ENCODE data around the gene CALCB.
"Not testable (repeated sequence)": the region's sequence is repeated elsewhere in the genome, so short reads cannot be mapped to it uniquely, and the experiment has no call there.

The CALCB gene

DNA sequence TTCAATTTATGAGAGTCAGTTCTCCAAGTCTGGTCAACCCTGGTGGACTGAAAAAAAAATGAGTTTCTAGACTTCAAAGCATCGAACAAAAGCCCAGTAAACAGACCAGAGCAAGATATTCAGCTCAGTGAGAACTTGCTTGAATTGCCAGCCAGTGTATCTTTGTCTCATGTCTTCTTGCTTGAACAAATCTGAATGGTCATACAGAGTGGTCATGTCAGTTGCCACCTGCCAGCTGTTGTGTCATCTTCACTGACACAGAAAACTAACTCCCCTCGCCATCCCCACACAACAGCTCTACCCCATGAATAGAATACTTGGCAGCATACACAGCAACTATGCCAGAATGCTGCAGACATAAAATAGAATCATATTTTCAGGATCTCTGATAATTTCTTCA is 27.5 kb upstream of the CALCB start:
- no peak overlapping the region for H3K9ac ChIP-seq (ENCODE audit: low read length)
- no peaks in the 10 kb centered on the region for H3K9me3 ChIP-seq (ENCODE audit: insufficient read depth, low read length)
- TF ChIP-seq, protein P1, sequence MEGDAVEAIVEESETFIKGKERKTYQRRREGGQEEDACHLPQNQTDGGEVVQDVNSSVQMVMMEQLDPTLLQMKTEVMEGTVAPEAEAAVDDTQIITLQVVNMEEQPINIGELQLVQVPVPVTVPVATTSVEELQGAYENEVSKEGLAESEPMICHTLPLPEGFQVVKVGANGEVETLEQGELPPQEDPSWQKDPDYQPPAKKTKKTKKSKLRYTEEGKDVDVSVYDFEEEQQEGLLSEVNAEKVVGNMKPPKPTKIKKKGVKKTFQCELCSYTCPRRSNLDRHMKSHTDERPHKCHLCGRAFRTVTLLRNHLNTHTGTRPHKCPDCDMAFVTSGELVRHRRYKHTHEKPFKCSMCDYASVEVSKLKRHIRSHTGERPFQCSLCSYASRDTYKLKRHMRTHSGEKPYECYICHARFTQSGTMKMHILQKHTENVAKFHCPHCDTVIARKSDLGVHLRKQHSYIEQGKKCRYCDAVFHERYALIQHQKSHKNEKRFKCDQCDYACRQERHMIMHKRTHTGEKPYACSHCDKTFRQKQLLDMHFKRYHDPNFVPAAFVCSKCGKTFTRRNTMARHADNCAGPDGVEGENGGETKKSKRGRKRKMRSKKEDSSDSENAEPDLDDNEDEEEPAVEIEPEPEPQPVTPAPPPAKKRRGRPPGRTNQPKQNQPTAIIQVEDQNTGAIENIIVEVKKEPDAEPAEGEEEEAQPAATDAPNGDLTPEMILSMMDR (IDR thresholded peaks at IDR 0.05; ENCODE audit: low read depth, low read length), result no peak
- no peak for TF ChIP-seq EZH2phosphoT487 (IDR thresholded peaks at IDR 0.05; ENCODE audit: low read depth)
- H3K27ac ChIP-seq (ENCODE audit: low read length), result no peak overlapping the region
- H3K36me3 ChIP-seq (replicated peaks; ENCODE audit: low read depth, low read length), result no peaks in the 10 kb centered on the region
- no peak overlapping the region for H3K4me2 ChIP-seq (ENCODE audit: low read length)
- H4K20me1 ChIP-seq (ENCODE audit: insufficient read depth, low read length), result no peaks in the 10 kb centered on the region
- no peak overlapping the region for H2AFZ ChIP-seq (ENCODE audit: low read depth, low read length)
- H3K27me3 ChIP-seq (ENCODE audit: low read depth, low read length), result no peaks in the 10 kb centered on the region
- H3K4me3 ChIP-seq (ENCODE audit: low read length), result no peak overlapping the region
- H3K79me2 ChIP-seq (ENCODE audit: low read length), result no peaks in the 10 kb centered on the region
- H3K4me1 ChIP-seq (ENCODE audit: low read length), result no peaks in the 10 kb centered on the region

DNA sequence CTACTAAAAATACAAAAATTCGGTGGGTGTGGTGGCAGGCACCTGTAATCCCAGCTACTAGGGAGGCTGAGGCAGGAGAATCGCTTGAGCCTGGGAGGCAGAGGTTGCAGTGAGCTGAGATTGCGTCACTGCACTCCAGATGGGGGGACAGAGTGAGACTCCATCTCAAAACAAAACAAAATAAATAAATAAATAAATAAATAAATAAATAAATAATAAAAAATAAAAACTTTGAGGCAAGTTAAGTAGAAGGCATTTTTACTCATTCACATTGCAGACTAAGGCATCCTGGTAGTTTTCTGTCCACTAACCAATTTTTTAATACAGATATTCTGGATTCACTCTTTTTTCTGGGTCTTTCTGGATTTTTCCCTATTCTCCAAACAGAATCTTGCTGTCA is 26.7 kb upstream of the CALCB start:
- H3K27me3 ChIP-seq (ENCODE audit: low read depth, low read length); H3K79me2 ChIP-seq (ENCODE audit: low read length): not testable (repeated sequence)

DNA sequence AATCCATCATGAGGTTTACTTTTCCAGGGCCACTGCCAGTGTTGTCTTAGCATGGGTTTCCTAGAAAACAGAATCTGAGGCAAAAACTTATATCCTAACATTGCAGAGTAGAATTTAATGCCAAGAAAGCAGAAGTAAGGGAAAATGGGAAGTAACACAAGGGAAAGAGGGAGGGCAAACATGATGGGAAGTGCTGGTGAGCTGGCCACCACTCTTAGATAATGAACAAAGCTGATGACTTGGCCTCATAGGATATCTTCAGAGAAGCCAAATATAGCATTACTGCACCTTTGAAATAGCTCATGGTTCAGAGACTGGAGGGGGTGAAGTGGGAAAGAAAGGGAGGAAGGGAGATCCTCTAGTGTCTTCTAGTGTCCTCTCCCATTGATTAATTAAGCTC is 24.8 kb upstream of the CALCB start:
- Histone ChIP-seq H3K4me3 (ENCODE audit: low read length) (no peak overlapping the region), H3K27ac (ENCODE audit: low read length) (no peak overlapping the region), H3K9ac (ENCODE audit: low read length) (no peak overlapping the region), H3K36me3 (replicated peaks; ENCODE audit: low read depth, low read length) (no peaks in the 10 kb centered on the region), H3K27me3 (ENCODE audit: low read depth, low read length) (no peaks in the 10 kb centered on the region; the same call in 1 of the 2 replicates), H3K4me2 (ENCODE audit: low read length) (no peak overlapping the region), H3K4me1 (ENCODE audit: low read length) (no peaks in the 10 kb centered on the region), H3K79me2 (ENCODE audit: low read length) (no peaks in the 10 kb centered on the region), H3K9me3 (ENCODE audit: insufficient read depth, low read length) (no peaks in the 10 kb centered on the region), H4K20me1 (ENCODE audit: insufficient read depth, low read length) (no peaks in the 10 kb centered on the region), H2AFZ (ENCODE audit: low read depth, low read length) (no peak overlapping the region)
- TF ChIP-seq, protein P1 (IDR thresholded peaks at IDR 0.05; ENCODE audit: low read depth, low read length), result no peak
- TF ChIP-seq EZH2phosphoT487 (IDR thresholded peaks at IDR 0.05; ENCODE audit: low read depth), result no peak

More for the DNA sequence above, 26.7 kb upstream of the CALCB start:
- H2AFZ ChIP-seq (ENCODE audit: low read depth, low read length); H3K4me3 ChIP-seq (ENCODE audit: low read length); H3K27ac ChIP-seq (ENCODE audit: low read length); H3K4me2 ChIP-seq (ENCODE audit: low read length); H4K20me1 ChIP-seq (ENCODE audit: insufficient read depth, low read length); H3K9me3 ChIP-seq (ENCODE audit: insufficient read depth, low read length); H3K36me3 ChIP-seq (replicated peaks; ENCODE audit: low read depth, low read length); H3K4me1 ChIP-seq (ENCODE audit: low read length); H3K9ac ChIP-seq (ENCODE audit: low read length): not testable (repeated sequence)

DNA sequence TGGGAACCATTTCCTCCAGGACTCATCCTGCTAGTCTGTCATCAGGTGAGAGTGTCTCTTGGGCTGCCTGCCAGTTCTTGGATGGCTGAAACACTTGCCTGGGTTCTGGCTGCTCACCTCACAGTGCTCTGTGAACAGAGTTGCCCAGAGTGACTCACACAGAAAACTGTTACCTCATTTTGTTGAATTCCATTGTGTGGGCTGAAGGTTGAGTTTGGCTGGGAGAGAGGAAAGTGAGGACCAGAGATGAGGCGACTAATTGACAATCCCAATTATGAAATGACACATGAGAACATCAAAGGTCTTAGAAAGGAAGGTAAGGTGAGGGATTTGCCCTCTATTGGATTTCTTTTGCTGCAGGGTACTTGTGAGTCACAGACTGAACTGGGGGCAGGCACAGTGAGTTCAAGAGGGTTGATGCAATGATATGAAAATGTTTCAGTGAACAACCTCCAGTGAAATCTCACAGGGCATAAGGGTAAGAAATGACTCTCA is 20.2 kb upstream of the CALCB start:
- H3K9me3 ChIP-seq (ENCODE audit: insufficient read depth, low read length), result no peaks in the 10 kb centered on the region
- H3K27ac ChIP-seq (ENCODE audit: low read length), result no peak overlapping the region
- H3K4me1 ChIP-seq (ENCODE audit: low read length), result no peaks in the 10 kb centered on the region
- no peak overlapping the region for H3K9ac ChIP-seq (ENCODE audit: low read length)
- no peaks in the 10 kb centered on the region; the same call in 1 of the 2 replicates for H3K27me3 ChIP-seq (ENCODE audit: low read depth, low read length)
- H3K4me2 ChIP-seq (ENCODE audit: low read length), result no peak overlapping the region
- no peaks in the 10 kb centered on the region for H3K36me3 ChIP-seq (replicated peaks; ENCODE audit: low read depth, low read length)
- no peak overlapping the region for H3K4me3 ChIP-seq (ENCODE audit: low read length)
- H3K79me2 ChIP-seq (ENCODE audit: low read length), result no peaks in the 10 kb centered on the region
- no peak for TF ChIP-seq EZH2phosphoT487 (IDR thresholded peaks at IDR 0.05; ENCODE audit: low read depth)
- H2AFZ ChIP-seq (ENCODE audit: low read depth, low read length), result no peak overlapping the region
- no peaks in the 10 kb centered on the region for H4K20me1 ChIP-seq (ENCODE audit: insufficient read depth, low read length)

DNA sequence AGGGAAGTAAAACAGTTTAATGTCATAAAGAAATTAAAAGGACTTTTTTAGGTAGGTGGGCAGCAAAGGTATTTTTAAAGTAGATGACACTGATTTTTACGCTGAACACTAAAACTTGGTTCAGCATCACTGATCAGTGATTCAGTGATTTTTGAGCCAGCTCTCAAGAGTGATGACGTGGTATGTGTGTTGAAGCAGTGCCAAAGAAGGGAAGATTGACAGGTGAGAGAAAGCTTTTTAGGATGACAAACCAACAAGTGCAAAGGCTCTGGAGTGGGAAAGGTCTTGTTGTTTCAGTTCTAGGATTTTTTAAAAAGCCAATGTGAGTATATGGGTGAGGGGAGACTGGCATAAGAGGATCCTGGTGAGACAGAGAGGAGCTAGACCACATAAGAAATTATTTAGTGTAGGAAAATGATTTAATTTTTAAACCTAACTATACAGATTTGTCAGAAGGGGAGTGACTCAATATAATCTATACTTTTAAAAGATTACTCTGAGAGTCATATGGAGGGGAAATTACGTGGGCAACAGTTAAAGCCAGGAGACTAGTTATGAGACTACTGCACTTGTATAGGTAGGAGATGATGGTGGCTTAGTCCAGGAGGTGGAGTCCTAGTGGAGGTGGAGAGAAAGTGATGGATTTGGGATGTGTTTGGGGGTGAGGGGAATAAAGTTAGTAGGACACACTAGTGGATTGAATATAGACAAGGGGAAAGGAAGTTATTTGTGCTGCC is 17.6 kb upstream of the CALCB start:
- Histone ChIP-seq H3K79me2 (ENCODE audit: low read length) (no peaks in the 10 kb centered on the region), H3K27me3 (ENCODE audit: low read depth, low read length) (no peaks in the 10 kb centered on the region; the same call in 1 of the 2 replicates), H3K9me3 (ENCODE audit: insufficient read depth, low read length) (no peaks in the 10 kb centered on the region), H3K36me3 (replicated peaks; ENCODE audit: low read depth, low read length) (no peaks in the 10 kb centered on the region), H2AFZ (ENCODE audit: low read depth, low read length) (no peak overlapping the region), H3K4me2 (ENCODE audit: low read length) (no peak overlapping the region), H3K9ac (ENCODE audit: low read length) (no peak overlapping the region), H3K27ac (ENCODE audit: low read length) (no peak overlapping the region), H4K20me1 (ENCODE audit: insufficient read depth, low read length) (no peaks in the 10 kb centered on the region), H3K4me3 (ENCODE audit: low read length) (no peak overlapping the region), H3K4me1 (ENCODE audit: low read length) (no peaks in the 10 kb centered on the region)
- no peak for TF ChIP-seq EZH2phosphoT487 (IDR thresholded peaks at IDR 0.05; ENCODE audit: low read depth)
- TF ChIP-seq, protein P1 (IDR thresholded peaks at IDR 0.05; ENCODE audit: low read depth, low read length), result no peak

All from OCI-LY3 (cell line).